Skeletal muscle tissue (tissue), 4 donors: Measurements from ENCODE around the gene ABHD4. TPM values are rescaled to one million over a fixed set of nuclear protein-coding genes. Genes with fewer than 3 reads are reported as not detected.
A peak's percentile ranks its signal among the peaks of the same experiment; 100 is the strongest.
"Not testable (repeated sequence)": the region's sequence is repeated elsewhere in the genome, so short reads cannot be mapped to it uniquely, and the experiment has no call there.

Source experiments
- H3K27ac ChIP-seq: one replicate; pipeline ENCODE4 v1.7.0; 2013; ENCODE audit warnings: mild to moderate bottlenecking, low read depth, low read length, inconsistent platforms
- H3K27me3 ChIP-seq, 3 donors: one replicate each; pipeline ENCODE4 v1.7.0; 2013; ENCODE audit warnings: low read length in 3 of 3; ENCODE audit not compliant: control insufficient read depth in 3 of 3, insufficient read depth in 3 of 3
- H3K36me3 ChIP-seq, 3 donors: one replicate each; pipeline ENCODE4 v1.7.0; 2013; ENCODE audit warnings: low read length in 3 of 3; ENCODE audit not compliant: control insufficient read depth in 3 of 3, insufficient read depth in 3 of 3
- H3K4me1 ChIP-seq, 3 donors: one replicate each; pipeline ENCODE4 v1.7.0; 2013; ENCODE audit warnings: low read length in 3 of 3, mild to moderate bottlenecking in 3 of 3; ENCODE audit not compliant: control insufficient read depth in 3 of 3, insufficient read depth in 3 of 3
- H3K4me3 ChIP-seq, 3 donors: one replicate each; pipeline ENCODE4 v1.7.0; 2013; ENCODE audit warnings: low read length in 3 of 3
- H3K9ac ChIP-seq, 3 donors: one replicate each; pipeline ENCODE4 v1.7.0; 2013; ENCODE audit warnings: low read length in 3 of 3, mild to moderate bottlenecking in 3 of 3, moderate library complexity in 2 of 3, low read depth in 1 of 3
- H3K9me3 ChIP-seq, 3 donors: one replicate each; pipeline ENCODE4 v1.7.0; 2013; ENCODE audit warnings: low read length in 3 of 3; ENCODE audit not compliant: control insufficient read depth in 3 of 3
- total RNA-seq: library from RNA; depleted of rRNA; stranded (reverse); fragments of >200 nt; gene quantifications from one replicate; pipeline ENCODE4 v1.2.3, GENCODE V29; 2014
- donor health status: Osteomylitis.

ABHD4 gene, protein sequence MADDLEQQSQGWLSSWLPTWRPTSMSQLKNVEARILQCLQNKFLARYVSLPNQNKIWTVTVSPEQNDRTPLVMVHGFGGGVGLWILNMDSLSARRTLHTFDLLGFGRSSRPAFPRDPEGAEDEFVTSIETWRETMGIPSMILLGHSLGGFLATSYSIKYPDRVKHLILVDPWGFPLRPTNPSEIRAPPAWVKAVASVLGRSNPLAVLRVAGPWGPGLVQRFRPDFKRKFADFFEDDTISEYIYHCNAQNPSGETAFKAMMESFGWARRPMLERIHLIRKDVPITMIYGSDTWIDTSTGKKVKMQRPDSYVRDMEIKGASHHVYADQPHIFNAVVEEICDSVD
- total RNA-seq, result 3.7 TPM

DNA sequence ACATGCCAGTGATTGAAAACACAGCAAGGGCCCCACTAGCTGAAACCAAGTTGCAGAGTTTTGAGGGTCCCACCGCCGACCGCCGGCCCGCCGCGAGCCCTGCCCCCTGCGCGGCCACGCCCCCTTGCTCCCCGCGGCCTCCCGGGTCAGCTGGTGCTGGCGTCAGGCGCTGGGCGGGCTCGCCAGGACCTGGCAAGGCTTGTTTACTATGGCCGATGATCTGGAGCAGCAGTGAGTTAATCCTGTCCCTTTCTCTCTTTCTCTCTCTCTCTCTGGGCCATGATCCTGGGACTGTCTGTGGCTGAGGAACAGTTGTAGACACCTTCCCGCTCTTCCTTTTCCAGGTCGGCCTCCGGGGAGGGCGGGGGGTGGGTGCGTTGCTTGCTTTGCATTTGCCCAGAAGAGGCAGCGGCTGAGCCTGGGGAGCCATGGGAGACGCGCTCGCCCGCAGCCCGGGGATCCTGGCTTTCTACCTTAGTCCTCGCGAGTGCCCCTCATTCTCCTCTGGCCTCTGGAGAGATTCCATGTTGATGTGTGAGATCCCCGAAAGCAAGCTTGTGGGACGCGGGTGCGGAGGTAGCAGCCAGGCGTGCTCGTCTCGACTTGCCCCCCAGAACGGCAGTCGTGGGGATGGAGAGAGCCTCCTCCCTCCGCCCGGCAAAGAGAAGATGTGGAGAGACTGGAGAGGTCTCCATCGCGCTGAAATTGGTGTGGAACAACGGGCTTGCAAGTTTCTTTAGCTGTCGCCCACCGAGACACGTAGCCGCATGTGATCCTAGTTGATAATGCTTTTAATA is at the start of gene ABHD4:
TSS of gene ABHD4 (plus strand) at position 202 of the 797 bp plus-strand sequence. CDS start at position 209, 7 bp downstream.
- peaks cover 27 to 35% (median 30%) of the 10 kb centered on the region in 3 donors for H3K4me1 ChIP-seq
- H3K9ac ChIP-seq, result peak within 1 kb of the TSS; percentile 94 to 96 (median 94)
- H3K27me3 ChIP-seq, result peaks cover 0 to 5% (median 4%) of the 10 kb centered on the region in 3 donors
- peaks cover 17 to 23% (median 20%) of the 10 kb centered on the region in 3 donors for H3K36me3 ChIP-seq
- peak within 1 kb of the TSS; percentile 83 to 98 (median 98) for H3K4me3 ChIP-seq
- H3K27ac ChIP-seq, result peak within 1 kb of the TSS; percentile 98
- H3K9me3 ChIP-seq, result no peaks in the 10 kb centered on the region

DNA sequence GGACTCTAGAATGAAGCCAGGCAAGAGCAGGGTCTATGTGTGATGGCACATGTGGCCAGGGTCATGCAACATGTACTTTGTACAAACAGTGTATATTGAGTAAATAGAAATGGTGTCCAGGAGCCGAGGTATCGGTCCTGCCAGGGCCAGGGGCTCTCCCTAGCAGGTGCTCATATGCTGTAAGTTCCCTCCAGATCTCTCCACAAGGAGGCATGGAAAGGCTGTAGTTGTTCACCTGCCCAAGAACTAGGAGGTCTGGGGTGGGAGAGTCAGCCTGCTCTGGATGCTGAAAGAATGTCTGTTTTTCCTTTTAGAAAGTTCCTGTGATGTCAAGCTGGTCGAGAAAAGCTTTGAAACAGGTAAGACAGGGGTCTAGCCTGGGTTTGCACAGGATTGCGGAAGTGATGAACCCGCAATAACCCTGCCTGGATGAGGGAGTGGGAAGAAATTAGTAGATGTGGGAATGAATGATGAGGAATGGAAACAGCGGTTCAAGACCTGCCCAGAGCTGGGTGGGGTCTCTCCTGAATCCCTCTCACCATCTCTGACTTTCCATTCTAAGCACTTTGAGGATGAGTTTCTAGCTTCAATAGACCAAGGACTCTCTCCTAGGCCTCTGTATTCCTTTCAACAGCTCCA is 48.7 kb upstream of the ABHD4 start:
- peaks cover 29 to 33% (median 32%) of the 10 kb centered on the region in 3 donors for H3K4me1 ChIP-seq
- H3K36me3 ChIP-seq, result no peaks in the 10 kb centered on the region
- no peaks in the 10 kb centered on the region for H3K9me3 ChIP-seq
- peak overlapping the region; percentile 32 for H3K27ac ChIP-seq
- H3K9ac ChIP-seq, result no peak overlapping the region
- H3K27me3 ChIP-seq, result no peaks in the 10 kb centered on the region
- H3K4me3 ChIP-seq, result no peak overlapping the region

DNA sequence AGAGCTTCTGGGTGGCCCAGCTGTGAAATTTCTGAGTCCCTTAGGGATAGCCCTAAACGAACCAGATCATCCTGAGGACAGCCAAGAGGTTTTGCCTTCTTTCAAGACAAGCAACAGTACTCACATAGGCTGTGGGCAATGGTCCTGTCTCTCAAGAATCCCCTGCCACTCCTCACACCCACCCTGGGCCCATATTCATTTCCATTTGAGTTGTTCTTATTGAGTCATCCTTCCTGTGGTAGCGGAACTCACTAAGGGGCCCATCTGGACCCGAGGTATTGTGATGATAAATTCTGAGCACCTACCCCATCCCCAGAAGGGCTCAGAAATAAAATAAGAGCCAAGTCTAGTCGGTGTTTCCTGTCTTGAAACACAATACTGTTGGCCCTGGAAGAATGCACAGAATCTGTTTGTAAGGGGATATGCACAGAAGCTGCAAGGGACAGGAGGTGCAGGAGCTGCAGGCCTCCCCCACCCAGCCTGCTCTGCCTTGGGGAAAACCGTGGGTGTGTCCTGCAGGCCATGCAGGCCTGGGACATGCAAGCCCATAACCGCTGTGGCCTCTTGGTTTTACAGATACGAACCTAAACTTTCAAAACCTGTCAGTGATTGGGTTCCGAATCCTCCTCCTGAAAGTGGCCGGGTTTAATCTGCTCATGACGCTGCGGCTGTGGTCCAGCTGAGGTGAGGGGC is 48.0 kb upstream of the ABHD4 start:
- Histone ChIP-seq H3K27ac (peak overlapping the region; percentile 32), H3K27me3 (no peaks in the 10 kb centered on the region), H3K9ac (peak overlapping the region in 2 of 3 donors; percentile 27 to 40), H3K9me3 (no peaks in the 10 kb centered on the region), H3K4me1 (peaks cover 29 to 33% (median 32%) of the 10 kb centered on the region in 3 donors), H3K36me3 (no peaks in the 10 kb centered on the region), H3K4me3 (no peak overlapping the region)

DNA sequence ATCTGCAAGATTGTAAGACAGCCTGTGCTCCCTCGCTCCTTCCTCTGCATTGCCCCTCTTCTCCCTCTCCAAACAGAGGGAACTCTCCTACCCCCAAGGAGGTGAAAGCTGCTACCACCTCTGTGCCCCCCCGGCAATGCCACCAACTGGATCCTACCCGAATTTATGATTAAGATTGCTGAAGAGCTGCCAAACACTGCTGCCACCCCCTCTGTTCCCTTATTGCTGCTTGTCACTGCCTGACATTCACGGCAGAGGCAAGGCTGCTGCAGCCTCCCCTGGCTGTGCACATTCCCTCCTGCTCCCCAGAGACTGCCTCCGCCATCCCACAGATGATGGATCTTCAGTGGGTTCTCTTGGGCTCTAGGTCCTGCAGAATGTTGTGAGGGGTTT is 46.5 kb upstream of the ABHD4 start:
- H3K27me3 ChIP-seq, result no peaks in the 10 kb centered on the region
- H3K27ac ChIP-seq, result no peak overlapping the region
- H3K4me3 ChIP-seq, result no peak overlapping the region
- no peaks in the 10 kb centered on the region for H3K9me3 ChIP-seq
- H3K4me1 ChIP-seq, result peaks cover 24 to 40% (median 27%) of the 10 kb centered on the region in 3 donors
- H3K36me3 ChIP-seq, result no peaks in the 10 kb centered on the region
- H3K9ac ChIP-seq, result no peak overlapping the region

DNA sequence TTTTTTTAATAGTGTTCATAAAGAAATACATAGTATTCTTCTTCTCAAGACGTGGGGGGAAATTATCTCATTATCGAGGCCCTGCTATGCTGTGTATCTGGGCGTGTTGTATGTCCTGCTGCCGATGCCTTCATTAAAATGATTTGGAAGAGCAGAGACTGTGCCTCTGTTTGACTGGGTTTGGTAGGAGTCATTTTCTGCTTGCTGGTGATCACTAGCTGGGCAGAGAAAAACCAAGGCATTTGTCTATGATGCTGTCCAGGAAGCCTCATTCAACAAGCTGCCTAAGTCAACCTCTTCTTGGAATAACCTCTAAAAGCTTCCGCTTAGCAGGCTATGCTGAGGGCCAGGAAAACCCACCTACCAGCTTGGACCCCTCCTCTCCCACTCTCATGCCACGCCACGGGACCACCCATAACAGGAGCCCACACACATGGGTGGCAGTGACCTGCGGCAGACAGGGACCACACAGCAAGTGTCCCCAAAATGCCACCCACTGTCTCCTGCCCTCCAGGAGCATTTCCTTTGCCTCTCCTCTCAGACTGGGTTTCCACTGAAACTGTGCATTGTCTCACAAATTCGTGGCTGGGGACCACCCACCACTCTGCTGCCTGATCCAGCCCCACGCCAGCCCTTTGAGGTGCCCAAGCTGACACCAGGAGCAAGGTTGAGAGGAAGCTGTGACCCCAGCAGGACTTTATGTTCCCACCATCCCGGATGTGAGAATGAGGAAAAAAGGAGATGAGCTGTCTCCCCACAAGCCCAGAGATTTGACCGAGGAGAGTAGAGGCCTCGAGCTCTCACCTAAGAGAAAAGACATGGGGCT is 45.9 kb upstream of the ABHD4 start:
- H3K27ac ChIP-seq, result no peak overlapping the region
- peaks cover 24 to 40% (median 27%) of the 10 kb centered on the region in 3 donors for H3K4me1 ChIP-seq
- H3K4me3 ChIP-seq, result no peak overlapping the region

DNA sequence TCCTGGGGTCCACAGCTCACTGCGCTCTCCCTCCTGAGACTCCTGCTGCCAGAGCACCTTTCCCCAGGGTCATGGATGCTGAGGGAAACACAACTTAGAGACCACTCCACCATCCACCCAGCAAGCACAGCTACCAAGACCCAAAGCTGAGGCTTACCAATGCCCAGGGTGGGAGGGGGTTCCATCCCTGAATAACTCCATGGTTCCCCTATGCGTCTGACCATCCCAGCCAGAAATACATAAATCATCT is 45.3 kb upstream of the ABHD4 start:
- no peak overlapping the region for H3K27ac ChIP-seq
- H3K4me3 ChIP-seq, result no peak overlapping the region
- peaks cover 24 to 37% (median 25%) of the 10 kb centered on the region in 3 donors for H3K4me1 ChIP-seq
- no peaks in the 10 kb centered on the region for H3K27me3 ChIP-seq
- no peaks in the 10 kb centered on the region for H3K9me3 ChIP-seq
- H3K9ac ChIP-seq, result no peak overlapping the region
- H3K36me3 ChIP-seq, result no peaks in the 10 kb centered on the region

More for the DNA sequence above, 45.9 kb upstream of the ABHD4 start:
- Histone ChIP-seq H3K9me3 (no peaks in the 10 kb centered on the region), H3K27me3 (no peaks in the 10 kb centered on the region), H3K9ac (no peak overlapping the region), H3K36me3 (no peaks in the 10 kb centered on the region)

DNA sequence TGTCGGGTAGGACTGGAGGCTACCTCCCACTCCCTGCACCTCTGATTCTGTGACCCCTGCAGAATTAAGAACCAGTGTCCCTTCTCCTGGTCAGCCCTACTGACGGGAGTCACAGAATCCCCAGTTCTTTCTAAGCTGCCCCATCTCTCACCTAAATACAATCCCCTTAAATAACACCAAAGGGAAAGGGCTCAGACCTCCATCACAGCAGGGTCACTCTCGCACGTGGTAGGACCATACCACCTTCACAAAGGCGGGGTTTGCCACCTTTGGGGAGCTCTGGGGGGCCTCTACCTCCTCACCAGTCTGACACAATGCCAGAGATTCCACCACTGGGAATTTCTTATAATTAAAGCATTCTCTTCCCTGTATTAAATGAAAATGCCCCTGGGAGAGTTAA is 44.7 kb upstream of the ABHD4 start:
- Histone ChIP-seq H3K9me3 (no peaks in the 10 kb centered on the region), H3K4me3 (no peak overlapping the region), H3K36me3 (no peaks in the 10 kb centered on the region), H3K9ac (no peak overlapping the region), H3K27ac (no peak overlapping the region), H3K27me3 (no peaks in the 10 kb centered on the region), H3K4me1 (peaks cover 25 to 32% (median 25%) of the 10 kb centered on the region in 3 donors)

DNA sequence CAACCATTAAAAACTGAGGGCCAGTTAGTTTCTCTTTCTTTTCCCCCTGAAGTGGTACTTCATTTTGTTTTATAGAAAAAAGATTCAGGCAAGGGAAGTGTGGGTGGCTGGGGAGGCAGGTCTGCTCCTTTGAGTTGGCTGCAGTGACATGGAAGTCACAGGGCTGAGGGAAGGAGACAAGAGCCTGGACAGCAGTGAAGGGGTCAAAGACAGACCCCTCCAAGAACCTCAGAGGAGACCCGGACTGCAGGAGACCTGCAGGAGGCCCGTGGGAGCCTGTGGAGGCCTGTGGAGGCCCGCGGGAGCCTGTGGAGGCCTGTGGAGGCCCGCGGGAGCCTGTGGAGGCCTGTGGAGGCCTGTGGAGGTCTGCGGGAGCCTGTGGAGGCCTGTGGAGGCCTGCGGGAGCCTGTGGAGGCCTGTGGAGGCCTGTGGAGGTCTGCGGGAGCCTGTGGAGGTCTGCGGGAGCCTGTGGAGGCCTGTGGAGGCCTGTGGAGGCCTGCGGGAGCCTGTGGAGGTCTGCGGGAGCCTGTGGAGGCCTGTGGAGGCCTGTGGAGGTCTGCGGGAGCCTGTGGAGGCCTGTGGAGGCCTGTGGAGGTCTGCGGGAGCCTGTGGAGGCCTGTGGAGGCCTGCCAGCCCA is 44.1 kb upstream of the ABHD4 start:
- H3K9ac ChIP-seq, H3K27ac ChIP-seq, H3K4me3 ChIP-seq, H3K36me3 ChIP-seq, H3K27me3 ChIP-seq, H3K9me3 ChIP-seq: not testable (repeated sequence)
- peaks cover 25 to 32% (median 30%) of the 10 kb centered on the region in 3 donors for H3K4me1 ChIP-seq
